Neural progenitor cell (in vitro differentiated cells): ENCODE data around the gene GRID1.

Source experiments
- CTCF ChIP-seq: fragments of 200-600 bp; sonication (generic); IDR thresholded peaks from 2 replicates; pipeline ENCODE4 v1.5.1; 2017; ENCODE audit warnings: antibody characterized with exemption, mild to moderate bottlenecking
- EZH2phosphoT487 ChIP-seq: fragments of 200-600 bp; sonication (generic); IDR thresholded peaks from 2 replicates; pipeline ENCODE4 v1.6.1; 2017; ENCODE audit warnings: antibody characterized with exemption

DNA sequence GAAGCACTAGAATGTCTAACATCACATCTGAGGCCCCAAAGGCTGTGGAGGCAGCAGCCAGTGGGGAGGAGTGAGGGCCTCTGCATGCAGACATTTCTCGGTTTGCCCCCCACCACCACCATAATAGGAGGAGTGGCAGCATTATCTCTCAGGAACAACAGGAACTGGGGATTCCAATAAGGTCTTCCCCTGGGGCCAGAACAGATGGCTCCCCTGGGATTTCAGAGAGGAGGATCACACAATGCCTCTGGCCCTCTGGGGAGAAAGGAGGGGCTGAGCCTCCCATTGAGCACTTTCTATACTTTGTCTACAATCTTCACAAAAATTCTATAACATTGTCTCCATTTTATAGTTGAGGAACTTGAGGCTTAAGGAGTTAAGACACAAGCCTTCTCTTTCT is 61.1 kb downstream of the GRID1 start:
- no peak for TF ChIP-seq CTCF
- TF ChIP-seq EZH2phosphoT487 = no peak
